GM12875 (cell line): ENCODE data around the gene FSTL1.

Experiments used
- H3K4me3 ChIP-seq: one replicate; pipeline ENCODE4 v1.5.1; 2011; ENCODE audit warnings: low read depth, low read length, control low read depth
- CTCF ChIP-seq: IDR thresholded peaks from 2 replicates; pipeline ENCODE4 v1.5.1; 2011; ENCODE audit warnings: low read depth, mild to moderate bottlenecking, control low read depth, inconsistent platforms, low read length, moderate library complexity, borderline replicate concordance; ENCODE audit not compliant: insufficient read depth

FSTL1 gene

GRCh38 chr3:120357807-120358206, 93.0 kb downstream of the FSTL1 start:
- TF ChIP-seq CTCF = no peak
- no peak overlapping the region for H3K4me3 ChIP-seq

GRCh38 chr3:120355486-120355885, 95.3 kb downstream of the FSTL1 start:
- no peak for TF ChIP-seq CTCF

GRCh38 chr3:120353463-120353862, 97.3 kb downstream of the FSTL1 start:
- no peak overlapping the region for H3K4me3 ChIP-seq
- TF ChIP-seq CTCF = no peak

More at GRCh38 chr3:120355486-120355885, 95.3 kb downstream of the FSTL1 start:
- H3K4me3 ChIP-seq = no peak overlapping the region

- TF ChIP-seq CTCF = no peak
- H3K4me3 ChIP-seq = no peak overlapping the region
These were observed 98.8 kb downstream of the FSTL1 start for GRCh38 chr3:120352017-120352416.

- no peak overlapping the region for H3K4me3 ChIP-seq
- TF ChIP-seq CTCF = no peak
These were observed 100.3 kb downstream of the FSTL1 start for GRCh38 chr3:120350401-120350941.

GRCh38 chr3:120349855-120350125, 101.0 kb downstream of the FSTL1 start:
- no peak for TF ChIP-seq CTCF
- H3K4me3 ChIP-seq = peak overlapping the region; percentile 99

GRCh38 chr3:120348991-120349854, 101.6 kb downstream of the FSTL1 start, which contains the start of gene LRRC58:
Gene LRRC58, minus strand, starts transcription at chr3:120349354. Its CDS starts 111 bp downstream, at chr3:120349243.
- H3K4me3 ChIP-seq = peak within 1 kb of the TSS; percentile 99
- TF ChIP-seq CTCF = peak; percentile 36; the same call in 1 of the 2 replicates
